H1 (cell line): ENCODE results near the gene SLC35E3. TPM values are rescaled to one million over a fixed set of nuclear protein-coding genes. Genes with fewer than 3 reads are reported as not detected.

Experiments
- CTCF ChIA-PET: fragments of 300-600 bp; sonication (Branson Sonifier 250); formaldehyde crosslinking; loops from one replicate; lab custom pipeline; 2021; ENCODE audit not compliant: partially characterized antibody; lab: Charles Lee
- POLR2A ChIA-PET: fragments of 300-600 bp; sonication (Branson Sonifier 250); formaldehyde crosslinking; loops from one replicate; lab custom pipeline; 2021; ENCODE audit warnings: inconsistent platforms; ENCODE audit not compliant: partially characterized antibody; lab: Charles Lee
- DNase-seq, 2 experiments: peaks; one replicate each; pipeline versions ENCODE4 v3.0.0 to v3.0.0-alpha.2; 2010 to 2022; ENCODE audit warnings: low spot score in 2 of 2, low read depth in 1 of 2, mixed read lengths in 1 of 2
- FAIRE-seq: peaks from 2 replicates; lab custom pipeline; 2011; peaks lifted over from hg19 to GRCh38; lab: Jason Lieb, UNC
- H2AFZ ChIP-seq: 2 replicates; pipeline ENCODE4 v1.8.1; 2012; ENCODE audit warnings: low read length, inconsistent platforms
- H2AK5ac ChIP-seq: 2 replicates; pipeline ENCODE4 v1.6.1; 2013; ENCODE audit warnings: low read depth, low read length
- H2BK120ac ChIP-seq: replicated peaks from 2 replicates; pipeline ENCODE3; 2013; ENCODE audit warnings: low read depth, low read length, inconsistent platforms
- H2BK12ac ChIP-seq: 2 replicates; pipeline ENCODE4 v1.6.1; 2013; ENCODE audit warnings: low read depth, low read length
- H2BK15ac ChIP-seq: 2 replicates; pipeline ENCODE4 v1.6.1; 2013; ENCODE audit warnings: low read length
- H2BK20ac ChIP-seq: 2 replicates; pipeline ENCODE4 v1.6.1; 2013; ENCODE audit warnings: low read length
- H2BK5ac ChIP-seq: 2 replicates; pipeline ENCODE4 v1.6.1; 2013; ENCODE audit warnings: low read depth, low read length
- H3K14ac ChIP-seq: 2 replicates; pipeline ENCODE4 v1.6.1; 2013; ENCODE audit warnings: inconsistent platforms; ENCODE audit not compliant: insufficient read length
- H3K18ac ChIP-seq: 2 replicates; pipeline ENCODE4 v1.6.1; 2013; ENCODE audit warnings: low read length; ENCODE audit errors: extremely low read depth
- H3K23ac ChIP-seq: 2 replicates; pipeline ENCODE4 v1.6.1; 2013; ENCODE audit warnings: inconsistent platforms; ENCODE audit not compliant: insufficient read length
- H3K23me2 ChIP-seq: 2 replicates; pipeline ENCODE4 v1.6.1; 2013; ENCODE audit warnings: low read depth, low read length
- H3K27ac ChIP-seq: 2 replicates; pipeline ENCODE4 v1.6.1; 2011; ENCODE audit warnings: low read depth, low read length, inconsistent platforms
- H3K27me3 ChIP-seq, 4 experiments: replicated peaks in 1 of 4; 1 replicate in 1 of 4; 2 replicates in 3 of 4; pipeline versions ENCODE4 v1.6.1 to v1.8.1; 2011 to 2013; ENCODE audit warnings: low read length in 3 of 4, mild to moderate bottlenecking in 3 of 4, inconsistent platforms in 2 of 4, mixed read lengths in 2 of 4, moderate library complexity in 1 of 4; ENCODE audit not compliant: control insufficient read depth in 3 of 4, insufficient read depth in 3 of 4; ENCODE audit errors: extremely low read depth in 1 of 4
- H3K36me3 ChIP-seq, 4 experiments: 2 replicates each; pipeline versions ENCODE4 v1.6.1 to v1.8.1; 2011 to 2013; ENCODE audit warnings: mild to moderate bottlenecking in 4 of 4, low read length in 3 of 4, moderate library complexity in 2 of 4, control low read depth in 1 of 4, inconsistent platforms in 1 of 4; ENCODE audit not compliant: insufficient read depth in 4 of 4, control insufficient read depth in 2 of 4
- H3K4ac ChIP-seq: replicated peaks from 2 replicates; pipeline ENCODE3; 2013; ENCODE audit warnings: low read length, low read depth, mixed read lengths, inconsistent platforms; ENCODE audit not compliant: insufficient read length
- H3K4me1 ChIP-seq, 4 experiments: replicated peaks in 1 of 4; 1 replicate in 1 of 4; 2 replicates in 3 of 4; pipeline versions ENCODE4 v1.6.1 to v1.8.1; 2011 to 2013; ENCODE audit warnings: low read length in 3 of 4, inconsistent platforms in 2 of 4, mixed read lengths in 1 of 4; ENCODE audit not compliant: insufficient read depth in 4 of 4, control insufficient read depth in 3 of 4
- H3K4me2 ChIP-seq, 2 experiments: 2 replicates each; pipeline versions ENCODE4 v1.6.1 to v1.8.1; 2011 to 2013; ENCODE audit warnings: low read depth in 2 of 2, low read length in 2 of 2, control low read depth in 1 of 2, inconsistent platforms in 1 of 2, mild to moderate bottlenecking in 1 of 2; ENCODE audit not compliant: insufficient read depth in 1 of 2
- H3K4me3 ChIP-seq, 4 experiments: fragments of 200-600, 300-600 bp in 1 of 4; sonication (generic), shearing (Covaris generic), sonication (Bioruptor Twin) in 1 of 4; 2 replicates each; pipeline versions ENCODE4 v1.5.1 to v1.8.1; 2011 to 2016; ENCODE audit warnings: low read length in 4 of 4, low read depth in 3 of 4, control low read depth in 2 of 4, inconsistent platforms in 2 of 4, mild to moderate bottlenecking in 2 of 4, mixed read lengths in 1 of 4, moderate library complexity in 1 of 4; ENCODE audit not compliant: insufficient read depth in 2 of 4; ENCODE audit errors: extremely low read depth in 1 of 4
- H3K56ac ChIP-seq: replicated peaks from 2 replicates; pipeline ENCODE3; 2013; ENCODE audit warnings: low read depth, mild to moderate bottlenecking, mixed read lengths, low read length, inconsistent platforms; ENCODE audit not compliant: insufficient read length
- H3K79me1 ChIP-seq: 2 replicates; pipeline ENCODE4 v1.6.1; 2013; ENCODE audit warnings: low read depth, low read length, control low read depth
- H3K79me2 ChIP-seq, 2 experiments: 2 replicates each; pipeline versions ENCODE4 v1.6.1 to v1.8.1; 2012 to 2013; ENCODE audit warnings: low read length in 2 of 2, mild to moderate bottlenecking in 2 of 2, inconsistent platforms in 1 of 2; ENCODE audit not compliant: insufficient read depth in 2 of 2, control insufficient read depth in 1 of 2
- H3K9ac ChIP-seq, 4 experiments: replicated peaks in 1 of 4; 1 replicate in 1 of 4; 2 replicates in 3 of 4; pipeline versions ENCODE4 v1.6.1 to v1.8.1; 2011 to 2013; ENCODE audit warnings: low read depth in 3 of 4, low read length in 3 of 4, control low read depth in 2 of 4, mild to moderate bottlenecking in 2 of 4, moderate library complexity in 2 of 4, inconsistent platforms in 1 of 4; ENCODE audit errors: extremely low read depth in 1 of 4
- H3K9me3 ChIP-seq, 2 experiments: 2 replicates each; pipeline versions ENCODE4 v1.6.1 to v1.8.1; 2012 to 2013; ENCODE audit warnings: mild to moderate bottlenecking in 2 of 2, moderate library complexity in 2 of 2, control low read depth in 1 of 2, inconsistent platforms in 1 of 2, low read depth in 1 of 2, low read length in 1 of 2, mixed read lengths in 1 of 2; ENCODE audit not compliant: insufficient read depth in 2 of 2
- H4K20me1 ChIP-seq, 2 experiments: replicated peaks in 1 of 2; 2 replicates each; pipeline versions ENCODE3 to v1.8.1; 2011 to 2013; ENCODE audit warnings: inconsistent platforms in 2 of 2, low read length in 2 of 2, mild to moderate bottlenecking in 1 of 2; ENCODE audit not compliant: insufficient read depth in 2 of 2, control insufficient read depth in 1 of 2
- H4K5ac ChIP-seq: 2 replicates; pipeline ENCODE4 v1.6.1; 2013; ENCODE audit warnings: low read length, low read depth, mixed read lengths, inconsistent platforms; ENCODE audit not compliant: insufficient read length
- H4K8ac ChIP-seq: 2 replicates; pipeline ENCODE4 v1.8.0; 2013; ENCODE audit warnings: mild to moderate bottlenecking, moderate library complexity, low read length, inconsistent platforms; ENCODE audit not compliant: insufficient read depth; ENCODE audit errors: extremely low read depth
- H4K91ac ChIP-seq: replicated peaks from 2 replicates; pipeline ENCODE3; 2013; ENCODE audit warnings: low read length, mixed read lengths, inconsistent platforms; ENCODE audit not compliant: insufficient read length
- CTBP2 ChIP-seq: IDR thresholded peaks from 2 replicates; pipeline ENCODE4 v1.7.0; 2011; ENCODE audit warnings: borderline replicate concordance, mild to moderate bottlenecking, moderate library complexity, mixed read lengths, low read length; ENCODE audit not compliant: insufficient read depth, insufficient read length
- POLR2A ChIP-seq, 2 experiments: IDR thresholded peaks; 1 replicate in 1 of 2; 2 replicates in 1 of 2; pipeline ENCODE4 v1.6.1; 2011; ENCODE audit warnings: low read depth in 2 of 2, low read length in 2 of 2, mild to moderate bottlenecking in 2 of 2; ENCODE audit errors: control extremely low read depth in 1 of 2
- WGBS, 2 experiments: shearing (Covaris generic) in 1 of 2; methylation state at CpG; one replicate each; pipeline versions ENCODE4 v1.1.6 to v1.1.7; 2013 to 2015; ENCODE audit warnings: low lambda C conversion rate in 2 of 2, mixed read lengths in 2 of 2, inconsistent platforms in 1 of 2, low coverage in 1 of 2, missing lambda C conversion rate in 1 of 2; ENCODE audit not compliant: insufficient replicate concordance in 2 of 2, insufficient coverage in 1 of 2, insufficient read length in 1 of 2; ENCODE audit errors: extremely low coverage in 1 of 2, missing lambda C conversion rate in 1 of 2; 5-methylcytosine and 5-hydroxymethylcytosine counted together
- polyA plus RNA-seq, 7 experiments: library from polyadenylated mRNA; depleted of rRNA in 3 of 7; stranded (reverse) in 5 of 7; unstranded in 2 of 7; fragments of >200 nt in 5 of 7; fragments of 200-250 nt in 2 of 7; gene quantifications; 1 replicate in 5 of 7; 2 replicates in 1 of 7; 4 replicates in 1 of 7; pipeline versions ENCODE4 v1.2.1 to v1.2.3, GENCODE V29; 2011 to 2013; ENCODE audit warnings: missing spikeins in 2 of 7, mixed read lengths in 2 of 7
- total RNA-seq: library from RNA; stranded (reverse); fragmentation: NEBNext Ultra II Directional; extraction: Animal tissue kit (Norgen Biotek cat#: 25700); gene quantifications from 2 replicates; pipeline ENCODE4 v1.2.1, GENCODE V29; 2021

SLC35E3 gene
- total and polyA plus RNA-seq, 2 of the 8 experiments (the other 6 are each of a cell fraction or from before 2014, with no cell fraction given): 10.0 to 10.9 TPM

DNA sequence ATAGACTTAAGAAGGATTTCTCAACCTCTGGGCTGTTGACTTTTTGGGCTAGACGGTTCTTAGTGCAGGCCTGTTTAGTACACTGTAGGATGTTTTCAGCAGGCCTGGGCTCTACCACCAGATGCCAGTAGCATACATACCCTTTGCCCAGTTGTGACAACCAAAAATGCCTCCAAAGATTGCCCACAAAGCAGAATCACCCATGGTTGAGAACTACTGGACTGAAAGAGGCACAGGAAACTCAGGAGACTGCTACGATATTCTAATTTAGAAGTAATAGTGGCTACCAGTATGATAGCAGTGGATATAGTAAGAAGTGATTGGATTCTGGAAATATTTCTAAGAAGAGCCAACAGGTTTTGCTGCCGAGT, 15.5 kb downstream of the SLC35E3 start:
- no peak overlapping the region for H3K9ac ChIP-seq

More for the DNA sequence above, 15.5 kb downstream of the SLC35E3 start:
- no peak overlapping the region for H3K4ac ChIP-seq
- no peak for FAIRE-seq
- no peak overlapping the region for H3K4me3 ChIP-seq
- no peaks in the 10 kb centered on the region for H3K9me3 ChIP-seq
- H4K8ac ChIP-seq: no peak overlapping the region
- H2AFZ ChIP-seq: no peak overlapping the region
- no peaks in the 10 kb centered on the region for H3K79me2 ChIP-seq
- H3K27ac ChIP-seq: no peak overlapping the region
- H4K20me1 ChIP-seq: peaks cover 0 to 2% of the 10 kb centered on the region in 2 experiments
- no peak overlapping the region for H3K56ac ChIP-seq
- no peak overlapping the region for H4K5ac ChIP-seq
- H3K36me3 ChIP-seq: peaks cover 0 to 16% (median 0%) of the 10 kb centered on the region in 4 experiments; a peak in 3 of 8 replicates
- H2BK12ac ChIP-seq: no peak overlapping the region
- H3K23ac ChIP-seq: no peak overlapping the region
- no peak overlapping the region for H2BK5ac ChIP-seq
- no peak overlapping the region for H3K4me2 ChIP-seq
- no peaks in the 10 kb centered on the region for H3K23me2 ChIP-seq
- H3K14ac ChIP-seq: no peak overlapping the region
- CTCF ChIA-PET: no interaction called here
- TF ChIP-seq CTBP2 (no peak), POLR2A (IDR thresholded peaks at IDR 0.05; ENCODE audit: control extremely low read depth in 1 of 2, low read depth in 2 of 2, low read length in 2 of 2) (0 out of 3 replicates have a peak, but pooled peaks of 1 of the 2 experiments have one; percentile 25)
- no peaks in the 10 kb centered on the region for H3K79me1 ChIP-seq
- H2AK5ac ChIP-seq: no peak overlapping the region
- no peaks in the 10 kb centered on the region for H3K4me1 ChIP-seq
- no peak overlapping the region for H4K91ac ChIP-seq
- DNase-seq: no peak
- POLR2A ChIA-PET: interaction anchor here (1.9 kb wide), 1 partner anchor 10 kb away, joined by 6 read pairs; no protein-coding TSS in a partner anchor
- WGBS, 2 experiments: 93% methylated on average over 3 of the region's 3 CpGs; no CpG with 5 or more reads in 1 of the 2 experiments
- H2BK15ac ChIP-seq: no peak overlapping the region
- H2BK120ac ChIP-seq: no peak overlapping the region
- H3K27me3 ChIP-seq: no peaks in the 10 kb centered on the region
- no peak overlapping the region for H2BK20ac ChIP-seq
- no peak overlapping the region for H3K18ac ChIP-seq
